Measurements from ENCODE around the gene C17orf100.

C17orf100 gene

GRCh38 chr17:6669479-6670212, 18.1 kb downstream of the C17orf100 start:
- no peak for DNase-seq (ENCODE audit: low spot score)

GRCh38 chr17:6670571-6670970, 19.0 kb downstream of the C17orf100 start:
- no peak for DNase-seq (ENCODE audit: low spot score)

- DNase-seq (ENCODE audit: low spot score) = no peak
Observed at GRCh38 chr17:6670999-6671398, 19.4 kb downstream of the C17orf100 start.

GRCh38 chr17:6671431-6671830, 19.9 kb downstream of the C17orf100 start:
- no peak for DNase-seq (ENCODE audit: low spot score)

GRCh38 chr17:6674586-6674985, 23.0 kb downstream of the C17orf100 start:
- DNase-seq (ENCODE audit: low spot score) = no peak

- peak; percentile 77 for DNase-seq (ENCODE audit: low spot score)
Observed at GRCh38 chr17:6675201-6675825, 23.8 kb downstream of the C17orf100 start.

GRCh38 chr17:6676802-6677157, 25.2 kb downstream of the C17orf100 start:
- DNase-seq (ENCODE audit: low spot score) = no peak

GRCh38 chr17:6677158-6677831, 25.7 kb downstream of the C17orf100 start:
- DNase-seq (ENCODE audit: low spot score) = no peak

- no peak for DNase-seq (ENCODE audit: low spot score)
Observed at GRCh38 chr17:6677946-6678345, 26.4 kb downstream of the C17orf100 start.

GRCh38 chr17:6679241-6679640, 27.7 kb downstream of the C17orf100 start:
- DNase-seq (ENCODE audit: low spot score) = no peak

- no peak for DNase-seq (ENCODE audit: low spot score)
Observed at GRCh38 chr17:6681176-6681575, 29.6 kb downstream of the C17orf100 start.

- DNase-seq (ENCODE audit: low spot score) = no peak
Observed at GRCh38 chr17:6681671-6682070, 30.1 kb downstream of the C17orf100 start.

GRCh38 chr17:6682339-6682738, 30.8 kb downstream of the C17orf100 start:
- no peak for DNase-seq (ENCODE audit: low spot score)

- DNase-seq (ENCODE audit: low spot score) = no peak
Observed at GRCh38 chr17:6683081-6683684, 31.6 kb downstream of the C17orf100 start.

- DNase-seq (ENCODE audit: low spot score) = no peak
Observed at GRCh38 chr17:6683730-6684459, 32.3 kb downstream of the C17orf100 start.

GRCh38 chr17:6684460-6684783, 32.9 kb downstream of the C17orf100 start:
- no peak for DNase-seq (ENCODE audit: low spot score)

GRCh38 chr17:6684881-6685767, 33.6 kb downstream of the C17orf100 start:
- no peak for DNase-seq (ENCODE audit: low spot score)

GRCh38 chr17:6686026-6686425, 34.5 kb downstream of the C17orf100 start:
- DNase-seq (ENCODE audit: low spot score) = no peak

- no peak for DNase-seq (ENCODE audit: low spot score)
Observed at GRCh38 chr17:6688944-6689343, 37.4 kb downstream of the C17orf100 start.

GRCh38 chr17:6690641-6691040, 39.1 kb downstream of the C17orf100 start:
- DNase-seq (ENCODE audit: low spot score) = no peak

GRCh38 chr17:6691546-6691945, 40.0 kb downstream of the C17orf100 start:
- DNase-seq (ENCODE audit: low spot score) = no peak
